22Rv1 (cell line): ENCODE results near the gene RUVBL1.
A peak's percentile ranks its signal among the peaks of the same experiment; 100 is the strongest.

Source experiments
- H3K27ac ChIP-seq: fragments of 450-650 bp; 2 replicates; pipeline ENCODE4 v1.5.1; 2017
- ZFX ChIP-seq: fragments of 450-650 bp; IDR thresholded peaks from 2 replicates; pipeline ENCODE4 v1.6.1; 2017; ENCODE audit warnings: antibody characterized with exemption, borderline replicate concordance
- TF ChIP-seq, protein P1 (sequence below): fragments of 450-650 bp; IDR thresholded peaks from 2 replicates; pipeline ENCODE4 v1.5.1; 2017; ENCODE audit warnings: mild to moderate bottlenecking

RUVBL1 gene

GRCh38 chr3:128073185-128073725 is 50.4 kb downstream of the RUVBL1 start:
- H3K27ac ChIP-seq: peak overlapping the region; percentile 71; the same call in 1 of the 2 replicates
- TF ChIP-seq ZFX: no peak
- TF ChIP-seq, protein P1, sequence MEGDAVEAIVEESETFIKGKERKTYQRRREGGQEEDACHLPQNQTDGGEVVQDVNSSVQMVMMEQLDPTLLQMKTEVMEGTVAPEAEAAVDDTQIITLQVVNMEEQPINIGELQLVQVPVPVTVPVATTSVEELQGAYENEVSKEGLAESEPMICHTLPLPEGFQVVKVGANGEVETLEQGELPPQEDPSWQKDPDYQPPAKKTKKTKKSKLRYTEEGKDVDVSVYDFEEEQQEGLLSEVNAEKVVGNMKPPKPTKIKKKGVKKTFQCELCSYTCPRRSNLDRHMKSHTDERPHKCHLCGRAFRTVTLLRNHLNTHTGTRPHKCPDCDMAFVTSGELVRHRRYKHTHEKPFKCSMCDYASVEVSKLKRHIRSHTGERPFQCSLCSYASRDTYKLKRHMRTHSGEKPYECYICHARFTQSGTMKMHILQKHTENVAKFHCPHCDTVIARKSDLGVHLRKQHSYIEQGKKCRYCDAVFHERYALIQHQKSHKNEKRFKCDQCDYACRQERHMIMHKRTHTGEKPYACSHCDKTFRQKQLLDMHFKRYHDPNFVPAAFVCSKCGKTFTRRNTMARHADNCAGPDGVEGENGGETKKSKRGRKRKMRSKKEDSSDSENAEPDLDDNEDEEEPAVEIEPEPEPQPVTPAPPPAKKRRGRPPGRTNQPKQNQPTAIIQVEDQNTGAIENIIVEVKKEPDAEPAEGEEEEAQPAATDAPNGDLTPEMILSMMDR: no peak

DNA sequence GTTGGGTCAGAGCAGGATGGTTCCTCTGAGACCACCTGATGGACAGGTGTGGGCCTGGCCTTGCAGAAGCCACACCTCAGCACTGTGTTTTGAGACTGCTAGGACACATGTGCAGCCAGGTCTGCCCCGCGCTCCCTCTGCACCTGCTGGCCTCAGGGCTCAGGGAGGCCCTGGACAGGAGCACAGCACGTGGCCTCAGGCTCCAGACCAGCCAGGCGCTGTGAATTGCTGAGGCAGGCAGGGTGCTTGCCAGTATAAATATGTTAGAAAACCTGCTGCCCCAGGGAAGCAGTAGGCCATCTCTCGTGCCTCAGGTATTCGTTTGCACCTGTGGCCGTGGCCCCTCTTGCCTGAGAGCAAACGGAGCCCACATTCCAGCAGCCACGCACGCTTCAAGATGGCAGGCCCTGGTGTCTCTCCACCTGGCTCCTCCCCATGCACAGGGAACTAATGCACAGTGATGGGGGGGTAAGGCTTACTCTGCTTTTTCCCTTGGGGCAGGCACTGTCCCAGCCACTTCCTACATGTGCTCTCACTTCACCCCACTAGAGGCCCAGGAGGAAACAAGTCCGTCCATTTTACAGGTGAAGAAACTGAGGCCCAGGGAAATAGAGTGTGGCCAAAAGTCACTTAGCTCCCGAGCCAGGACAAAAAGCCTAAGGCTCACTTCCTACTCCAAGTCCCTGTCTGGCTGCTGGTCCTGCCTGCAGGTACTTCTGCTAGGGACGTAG is 51.0 kb downstream of the RUVBL1 start:
- no peak for TF ChIP-seq ZFX
- TF ChIP-seq, protein P1: no peak
- peak overlapping the region; percentile 71; the same call in 1 of the 2 replicates for H3K27ac ChIP-seq

DNA sequence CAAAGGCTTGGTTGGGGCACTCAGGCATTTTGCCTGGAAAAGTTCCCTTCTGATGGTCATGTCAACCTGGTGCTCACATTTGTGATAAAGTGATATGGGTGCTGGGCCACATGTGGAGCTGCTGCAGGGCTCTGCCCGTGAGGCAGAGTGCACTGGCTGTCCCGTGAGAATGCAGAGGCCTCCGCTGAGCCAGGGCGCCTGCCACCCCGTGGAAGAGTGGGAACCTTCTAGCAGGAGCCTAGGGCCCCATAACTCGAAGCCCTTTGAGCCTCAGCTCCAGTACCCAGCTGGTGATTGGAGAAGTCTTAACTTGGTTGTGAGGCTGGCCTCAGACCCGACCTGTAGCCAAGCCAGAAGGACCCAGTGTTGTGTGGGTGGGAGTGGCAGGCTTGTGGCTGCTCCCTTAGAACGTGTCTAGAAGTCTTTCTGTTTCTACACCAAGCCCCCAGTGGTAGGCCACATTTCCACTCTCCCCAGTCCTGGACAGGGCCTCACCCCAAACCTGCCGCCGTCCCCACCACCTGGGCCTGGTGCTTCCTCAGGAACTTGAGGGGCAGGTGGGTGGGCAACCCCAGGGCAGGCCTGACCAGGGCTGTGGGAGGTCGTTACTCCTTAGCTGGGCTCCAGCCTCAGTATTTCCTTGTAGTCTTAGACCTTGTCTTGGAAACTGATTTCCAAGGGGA is 51.7 kb downstream of the RUVBL1 start:
- TF ChIP-seq ZFX: no peak
- TF ChIP-seq, protein P1: no peak
- no peak overlapping the region for H3K27ac ChIP-seq

DNA sequence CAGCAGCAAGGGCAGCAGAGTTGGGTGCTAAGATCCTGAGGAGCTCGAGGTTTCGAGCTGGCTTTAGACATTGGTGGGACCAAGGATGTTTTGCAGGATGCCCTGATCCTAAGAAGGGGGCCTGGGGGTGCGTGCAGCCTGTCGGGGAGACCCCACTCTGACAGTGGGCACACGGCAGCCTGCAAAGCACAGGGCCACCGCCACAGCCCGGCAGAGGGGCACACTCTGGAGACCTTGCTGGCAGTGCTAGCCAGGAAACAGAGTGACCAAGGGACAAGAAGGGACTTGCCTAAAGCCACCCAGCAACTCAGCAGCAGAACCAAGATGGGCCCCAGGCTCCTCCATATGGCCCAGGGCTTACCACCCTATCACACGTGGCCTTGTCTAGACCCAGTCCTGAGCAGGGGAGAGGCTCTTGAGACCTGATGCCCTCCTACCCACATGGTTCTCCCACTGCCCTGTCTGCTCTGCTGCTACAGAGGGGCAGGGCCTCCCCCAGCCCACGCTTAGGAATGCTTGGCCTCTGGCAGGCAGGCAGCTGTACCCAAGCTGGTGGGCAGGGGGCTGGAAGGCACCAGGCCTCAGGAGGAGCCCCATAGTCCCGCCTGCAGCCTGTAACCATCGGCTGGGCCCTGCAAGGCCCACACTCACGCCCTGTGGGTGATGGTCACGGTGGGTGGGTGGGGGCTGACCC is 52.6 kb downstream of the RUVBL1 start:
- TF ChIP-seq ZFX: no peak
- TF ChIP-seq, protein P1: no peak
- no peak overlapping the region for H3K27ac ChIP-seq

GRCh38 chr3:128069271-128069670 is 54.3 kb downstream of the RUVBL1 start:
- TF ChIP-seq, protein P1: no peak
- no peak for TF ChIP-seq ZFX
- no peak overlapping the region for H3K27ac ChIP-seq

DNA sequence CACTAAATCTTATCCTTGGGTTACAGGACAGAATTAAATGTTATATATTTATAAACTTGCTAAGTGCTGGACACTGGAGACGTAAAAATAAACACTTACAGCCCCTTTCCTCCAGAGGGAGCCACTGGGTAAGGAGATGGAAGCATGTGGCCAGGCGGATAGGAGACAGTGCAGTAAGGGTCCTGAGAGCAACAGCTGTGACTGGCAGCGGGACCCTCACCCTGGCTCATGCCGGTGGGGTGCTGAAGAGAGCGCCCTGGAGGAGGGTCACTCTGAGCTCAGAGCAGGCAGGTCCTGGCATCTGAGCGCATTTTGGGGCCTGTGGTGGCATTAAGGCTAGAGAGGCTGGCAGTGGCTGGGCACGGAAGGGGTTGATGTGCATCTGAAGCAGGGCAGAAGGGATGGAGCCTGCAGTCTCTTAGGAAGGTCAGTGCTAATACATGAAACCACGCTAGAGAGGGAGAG is 55.4 kb downstream of the RUVBL1 start:
- no peak overlapping the region for H3K27ac ChIP-seq
- TF ChIP-seq ZFX: no peak
- TF ChIP-seq, protein P1: peak; percentile 85
